Body of pancreas (tissue), 4 donors: ENCODE results near the gene MVD. TPM values are rescaled to one million over a fixed set of nuclear protein-coding genes. Genes with fewer than 3 reads are reported as not detected.

Experiments
- ATAC-seq: fragments of 150-250 bp; one replicate; pipeline ENCODE4 v1.9.1; 2016
- DNase-seq, 4 donors: peaks; one replicate each; pipeline ENCODE4 v3.0.0-alpha.2; 2019
- H3K27ac ChIP-seq, 4 donors: fragments of 200-600 bp; sonication (generic); 1 replicate in 3 of 4; 2 replicates in 1 of 4; pipeline versions ENCODE4 v1.5.1 to v1.6.1; 2016 to 2019; ENCODE audit warnings: mild to moderate bottlenecking in 1 of 4, mixed read lengths in 1 of 4, moderate library complexity in 1 of 4
- H3K27me3 ChIP-seq, 2 donors: fragments of 200-600 bp; sonication (generic); one replicate each; pipeline ENCODE4 v1.6.0; 2016; ENCODE audit warnings: mild to moderate bottlenecking in 1 of 2
- H3K36me3 ChIP-seq, 2 donors: fragments of 200-600 bp; sonication (generic); replicated peaks in 1 of 2; 2 replicates each; pipeline ENCODE4 v1.5.1; 2016; ENCODE audit warnings: low read depth in 2 of 2; ENCODE audit not compliant: insufficient read depth in 1 of 2
- H3K4me1 ChIP-seq: fragments of 200-600 bp; sonication (generic); one replicate; pipeline ENCODE4 v1.6.0; 2016
- H3K4me3 ChIP-seq, 2 donors: fragments of 200-600 bp; sonication (generic); 1 replicate in 1 of 2; 2 replicates in 1 of 2; pipeline ENCODE4 v1.5.1; 2016 to 2019
- H3K9me3 ChIP-seq, 3 donors: fragments of 200-600 bp; sonication (generic); 1 replicate in 2 of 3; 2 replicates in 1 of 3; pipeline ENCODE4 v1.5.1; 2016
- POLR2A ChIP-seq, 3 donors: fragments of 450-650 bp; IDR thresholded peaks; one replicate each; pipeline ENCODE4 v1.6.1; 2016; ENCODE audit warnings: antibody characterized with exemption in 3 of 3, mild to moderate bottlenecking in 2 of 3
- WGBS, 2 donors: methylation state at CpG; one replicate each; pipeline ENCODE4 v1.1.5; 2017; 5-methylcytosine and 5-hydroxymethylcytosine counted together
- intact Hi-C: fragments of 100-400 bp; cut with DNase I; formaldehyde crosslinking; loops from one replicate; pipeline ENCODE4 v1.15.1; 2023
- total RNA-seq, 2 donors: library from RNA; depleted of rRNA; stranded (reverse); fragments of >200 nt; gene quantifications; one replicate each; pipeline ENCODE4 v1.1.0, GENCODE V29; 2016
- TF ChIP-seq, protein P1 (sequence below), 7 experiments: fragments of 450-650 bp in 4 of 7; fragments of 200-600 bp in 3 of 7; sonication (generic) in 3 of 7; IDR thresholded peaks; one replicate each; pipeline ENCODE4 v1.5.1; 2016 to 2019; ENCODE audit warnings: antibody characterized with exemption in 7 of 7

MVD gene
- total RNA-seq, 2 donors from 2014 or later = 16.9 to 28.7 TPM

DNA sequence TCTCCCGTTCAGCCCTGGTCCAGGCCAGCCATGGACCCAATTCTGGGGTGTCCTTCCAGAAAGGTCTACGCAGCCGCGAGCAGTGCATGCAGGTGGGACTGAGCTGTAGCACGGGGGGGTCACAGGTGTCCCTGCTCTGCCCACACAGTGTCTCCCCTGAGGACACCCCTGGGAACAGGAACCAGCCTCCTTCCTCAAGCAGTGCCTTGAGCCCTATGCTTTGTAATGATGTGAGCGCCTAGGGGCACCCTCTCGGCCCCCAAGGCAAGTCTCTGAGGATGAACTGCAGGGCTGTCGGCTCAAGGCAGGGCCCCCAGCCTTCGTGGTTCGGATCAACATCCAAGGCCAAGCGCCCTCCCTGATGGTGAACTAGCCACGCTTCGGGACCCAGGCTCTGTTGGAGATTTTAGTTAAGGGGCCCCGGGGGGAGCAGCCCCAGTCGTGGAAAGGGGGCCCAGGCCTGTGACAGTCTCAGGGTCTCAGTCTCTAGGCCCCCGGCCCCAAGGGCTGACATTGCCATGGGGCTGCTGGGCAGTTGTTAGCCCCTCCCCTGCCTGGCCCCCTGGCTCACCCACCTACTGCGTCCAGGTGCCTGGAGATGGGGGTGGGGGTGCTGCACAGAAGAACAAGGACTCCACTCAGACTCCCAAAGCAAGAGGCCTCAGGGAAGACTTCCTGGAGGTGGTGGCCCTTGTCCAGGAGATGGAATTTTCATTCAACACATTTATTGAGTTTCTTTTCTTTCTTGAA is 22.2 kb downstream of the MVD start:
- Histone ChIP-seq H3K27ac (no peak overlapping the region), H3K4me1 (peaks cover 18% of the 10 kb centered on the region), H3K9me3 (no peaks in the 10 kb centered on the region), H3K36me3 (no peaks in the 10 kb centered on the region), H3K4me3 (no peak overlapping the region), H3K27me3 (no peaks in the 10 kb centered on the region)
- TF ChIP-seq, protein P1, sequence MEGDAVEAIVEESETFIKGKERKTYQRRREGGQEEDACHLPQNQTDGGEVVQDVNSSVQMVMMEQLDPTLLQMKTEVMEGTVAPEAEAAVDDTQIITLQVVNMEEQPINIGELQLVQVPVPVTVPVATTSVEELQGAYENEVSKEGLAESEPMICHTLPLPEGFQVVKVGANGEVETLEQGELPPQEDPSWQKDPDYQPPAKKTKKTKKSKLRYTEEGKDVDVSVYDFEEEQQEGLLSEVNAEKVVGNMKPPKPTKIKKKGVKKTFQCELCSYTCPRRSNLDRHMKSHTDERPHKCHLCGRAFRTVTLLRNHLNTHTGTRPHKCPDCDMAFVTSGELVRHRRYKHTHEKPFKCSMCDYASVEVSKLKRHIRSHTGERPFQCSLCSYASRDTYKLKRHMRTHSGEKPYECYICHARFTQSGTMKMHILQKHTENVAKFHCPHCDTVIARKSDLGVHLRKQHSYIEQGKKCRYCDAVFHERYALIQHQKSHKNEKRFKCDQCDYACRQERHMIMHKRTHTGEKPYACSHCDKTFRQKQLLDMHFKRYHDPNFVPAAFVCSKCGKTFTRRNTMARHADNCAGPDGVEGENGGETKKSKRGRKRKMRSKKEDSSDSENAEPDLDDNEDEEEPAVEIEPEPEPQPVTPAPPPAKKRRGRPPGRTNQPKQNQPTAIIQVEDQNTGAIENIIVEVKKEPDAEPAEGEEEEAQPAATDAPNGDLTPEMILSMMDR (IDR thresholded peaks at IDR 0.05) = no peak
- no peak for TF ChIP-seq POLR2A (IDR thresholded peaks at IDR 0.05)
- intact Hi-C loops = no loop called here
- 66 to 70% methylated on average over 3 to 16 of the region's 17 CpGs for WGBS, 2 donors
- DNase-seq (no peak), ATAC-seq (no peak)

DNA sequence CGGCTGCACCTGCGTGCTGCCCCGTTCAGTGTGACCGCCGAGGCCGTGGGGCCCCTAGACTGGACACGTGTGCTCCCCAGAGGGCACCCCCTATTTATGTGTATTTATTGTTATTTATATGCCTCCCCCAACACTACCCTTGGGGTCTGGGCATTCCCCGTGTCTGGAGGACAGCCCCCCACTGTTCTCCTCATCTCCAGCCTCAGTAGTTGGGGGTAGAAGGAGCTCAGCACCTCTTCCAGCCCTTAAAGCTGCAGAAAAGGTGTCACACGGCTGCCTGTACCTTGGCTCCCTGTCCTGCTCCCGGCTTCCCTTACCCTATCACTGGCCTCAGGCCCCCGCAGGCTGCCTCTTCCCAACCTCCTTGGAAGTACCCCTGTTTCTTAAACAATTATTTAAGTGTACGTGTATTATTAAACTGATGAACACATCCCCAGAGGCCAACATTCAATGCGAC is 22.8 kb downstream of the MVD start:
- TF ChIP-seq, protein P1 (IDR thresholded peaks at IDR 0.05) = no peak
- TF ChIP-seq POLR2A (IDR thresholded peaks at IDR 0.05) = no peak
- no peak overlapping the region for H3K27ac ChIP-seq
- no peaks in the 10 kb centered on the region for H3K27me3 ChIP-seq
- no peak for ATAC-seq
- intact Hi-C loops = no loop called here
- no peak overlapping the region for H3K4me3 ChIP-seq
- no peaks in the 10 kb centered on the region for H3K9me3 ChIP-seq
- peaks cover 18% of the 10 kb centered on the region for H3K4me1 ChIP-seq
- 66 to 71% methylated on average over 13 of the region's 13 CpGs for WGBS, 2 donors
- DNase-seq = no peak
- H3K36me3 ChIP-seq = no peaks in the 10 kb centered on the region

DNA sequence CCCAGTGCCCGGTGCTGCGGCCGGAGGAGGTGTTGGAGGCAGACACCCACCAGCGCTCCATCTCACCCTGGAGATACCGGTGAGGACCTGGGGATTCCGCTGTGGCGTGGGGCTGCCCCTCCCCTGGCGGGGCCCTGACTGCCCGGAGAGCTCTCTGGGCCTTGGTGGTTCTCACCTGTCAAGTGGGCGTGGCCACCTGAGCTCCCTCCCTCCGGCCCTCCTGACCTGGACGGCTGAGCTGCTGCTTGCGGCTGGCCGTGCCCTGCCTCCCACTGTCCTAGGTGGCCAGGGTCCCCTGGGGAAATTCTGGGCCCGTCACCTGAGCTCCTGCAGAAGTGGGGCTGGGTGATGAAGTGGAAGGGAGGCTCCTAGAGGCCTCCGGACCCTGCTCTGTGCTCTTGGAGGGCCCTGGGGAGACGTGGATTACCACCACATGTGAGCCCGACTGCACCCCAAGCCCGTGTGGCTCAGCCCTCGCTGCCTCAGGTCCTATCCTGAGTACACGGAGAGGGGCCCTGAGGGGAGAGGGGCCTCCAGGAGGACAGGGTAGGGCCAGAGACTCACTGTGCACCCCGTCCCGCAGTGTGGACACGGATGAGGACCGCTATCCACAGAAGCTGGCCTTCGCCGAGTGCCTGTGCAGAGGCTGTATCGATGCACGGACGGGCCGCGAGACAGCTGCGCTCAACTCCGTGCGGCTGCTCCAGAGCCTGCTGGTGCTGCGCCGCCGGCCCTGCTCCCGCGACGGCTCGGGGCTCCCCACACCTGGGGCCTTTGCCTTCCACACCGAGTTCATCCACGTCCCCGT is 23.5 kb downstream of the MVD start:
- 57 to 64% methylated on average over 31 to 45 of the region's 45 CpGs for WGBS, 2 donors
- Histone ChIP-seq H3K27ac (no peak overlapping the region), H3K36me3 (no peaks in the 10 kb centered on the region), H3K4me3 (no peak overlapping the region), H3K27me3 (no peaks in the 10 kb centered on the region), H3K4me1 (peaks cover 18% of the 10 kb centered on the region), H3K9me3 (no peaks in the 10 kb centered on the region)
- intact Hi-C loops = no loop called here
- TF ChIP-seq, protein P1 (IDR thresholded peaks at IDR 0.05) = no peak
- TF ChIP-seq POLR2A (IDR thresholded peaks at IDR 0.05) = no peak
- ATAC-seq = no peak
- DNase-seq = peak; percentile 40 to 70 (median 47)

DNA sequence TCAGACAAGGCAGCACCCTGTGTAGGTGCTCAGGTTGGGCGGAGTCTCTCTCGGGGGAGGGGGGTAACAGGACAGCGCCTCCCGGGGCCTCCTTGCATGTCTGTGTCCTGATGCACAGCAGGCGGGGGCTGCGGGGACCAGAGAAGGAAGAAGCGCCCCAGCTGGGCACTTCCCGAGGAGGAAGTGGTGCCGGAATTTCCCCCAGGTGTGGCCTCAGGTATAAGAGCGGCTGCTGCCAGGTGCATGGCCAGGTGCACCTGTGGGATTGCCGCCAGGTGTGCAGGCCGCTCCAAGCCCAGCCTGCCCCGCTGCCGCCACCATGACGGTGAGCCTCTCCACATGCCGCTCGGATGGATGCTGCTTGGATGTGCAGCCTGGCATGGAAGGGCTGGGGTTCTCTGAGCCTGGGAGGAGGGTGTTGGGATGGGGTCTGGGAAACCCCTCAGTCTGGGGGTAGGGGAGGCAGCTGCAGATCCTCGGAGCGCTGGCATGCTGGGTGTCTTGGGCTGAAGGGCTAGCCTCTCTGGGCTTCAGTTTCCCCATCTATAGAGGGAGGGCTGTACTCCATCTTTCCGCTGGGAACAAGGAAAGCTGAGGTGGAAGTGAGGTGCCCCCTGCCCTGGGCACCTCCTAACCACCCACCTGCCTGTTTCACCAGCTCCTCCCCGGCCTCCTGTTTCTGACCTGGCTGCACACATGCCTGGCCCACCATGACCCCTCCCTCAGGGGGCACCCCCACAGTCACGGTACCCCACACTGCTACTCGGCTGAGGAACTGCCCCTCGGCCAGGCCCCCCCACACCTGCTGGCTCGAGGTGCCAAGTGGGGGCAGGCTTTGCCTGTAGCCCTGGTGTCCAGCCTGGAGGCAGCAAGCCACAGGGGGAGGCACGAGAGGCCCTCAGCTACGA is 24.3 kb downstream of the MVD start, which contains the start of gene IL17C:
Gene IL17C, plus strand, starts transcription at position 250 of the 908 bp plus-strand sequence. Its CDS starts 70 bp downstream, at position 320.
- intact Hi-C loops = no loop called here
- TF ChIP-seq, protein P1 (IDR thresholded peaks at IDR 0.05) = no peak
- TF ChIP-seq POLR2A (IDR thresholded peaks at IDR 0.05) = no peak
- ATAC-seq (peak; percentile 80), DNase-seq (peak; percentile 80 to 92 (median 88))
- Histone ChIP-seq H3K4me3 (no peak within 1 kb of the TSS), H3K27ac (no peak within 1 kb of the TSS), H3K9me3 (no peaks in the 10 kb centered on the region), H3K4me1 (peaks cover 18% of the 10 kb centered on the region), H3K36me3 (no peaks in the 10 kb centered on the region), H3K27me3 (no peaks in the 10 kb centered on the region)
- WGBS, 2 donors = 21 to 32% methylated on average over 7 to 27 of the region's 27 CpGs
